Cerebellar cortex (tissue), 1 donor: ENCODE data around the gene GATB.

Experiments used
- DNase-seq: peaks from one replicate; pipeline ENCODE4 v3.0.0-alpha.2; 2015; ENCODE audit warnings: low spot score

GATB gene

GRCh38 chr4:151729731-151730559, 30.9 kb downstream of the GATB start:
- no peak for DNase-seq

- DNase-seq, result no peak
Measured at GRCh38 chr4:151728679-151729078, 32.1 kb downstream of the GATB start.

- DNase-seq, result no peak
Measured at GRCh38 chr4:151728006-151728405, 32.8 kb downstream of the GATB start.

DNA sequence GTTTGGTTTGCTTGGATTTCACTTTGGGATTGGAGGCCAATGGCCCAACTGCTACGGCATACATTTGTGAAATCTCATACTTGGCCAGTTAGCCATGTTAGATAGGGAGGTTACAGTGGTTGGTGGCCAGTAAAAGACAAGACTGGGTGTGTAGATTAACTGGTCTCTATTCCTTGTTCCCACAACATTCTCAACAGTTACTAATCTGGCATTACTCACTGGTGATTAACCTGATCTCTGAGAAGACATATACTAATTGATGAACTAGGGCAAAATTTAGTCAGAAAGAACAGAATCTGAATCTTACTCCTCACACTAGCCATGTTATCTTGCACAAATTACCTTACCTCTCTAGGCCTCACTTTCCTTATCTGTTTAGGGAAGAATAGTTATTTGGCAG, 33.4 kb downstream of the GATB start:
- DNase-seq, result no peak

- no peak for DNase-seq
Measured at GRCh38 chr4:151725087-151725486, 35.7 kb downstream of the GATB start.

- peak; percentile 46 for DNase-seq
Measured at GRCh38 chr4:151721916-151722315, 38.9 kb downstream of the GATB start.

DNA sequence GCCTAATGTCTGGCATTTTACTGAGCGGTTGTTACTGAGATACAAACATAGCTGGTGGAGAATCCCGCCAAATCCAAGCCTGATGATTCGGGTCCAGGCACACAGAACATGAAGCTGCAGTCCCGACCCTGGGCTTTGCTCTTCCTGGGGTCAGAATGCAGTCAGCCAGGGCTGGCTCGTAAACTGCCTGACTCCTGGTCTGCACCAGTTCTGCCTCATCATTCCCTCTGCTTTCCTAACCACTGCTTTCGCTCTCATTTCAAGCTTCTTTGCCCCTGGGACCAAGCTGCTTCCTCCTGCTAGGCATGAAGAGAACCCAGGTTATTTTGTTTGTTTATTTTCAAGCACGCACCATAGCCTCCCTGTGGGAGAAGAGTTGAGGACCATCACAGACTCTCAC, 39.3 kb downstream of the GATB start:
- DNase-seq, result no peak

- no peak for DNase-seq
Measured at GRCh38 chr4:151719956-151720334, 40.9 kb downstream of the GATB start.

GRCh38 chr4:151718984-151719955, 41.5 kb downstream of the GATB start:
- peak; percentile 31 for DNase-seq

DNA sequence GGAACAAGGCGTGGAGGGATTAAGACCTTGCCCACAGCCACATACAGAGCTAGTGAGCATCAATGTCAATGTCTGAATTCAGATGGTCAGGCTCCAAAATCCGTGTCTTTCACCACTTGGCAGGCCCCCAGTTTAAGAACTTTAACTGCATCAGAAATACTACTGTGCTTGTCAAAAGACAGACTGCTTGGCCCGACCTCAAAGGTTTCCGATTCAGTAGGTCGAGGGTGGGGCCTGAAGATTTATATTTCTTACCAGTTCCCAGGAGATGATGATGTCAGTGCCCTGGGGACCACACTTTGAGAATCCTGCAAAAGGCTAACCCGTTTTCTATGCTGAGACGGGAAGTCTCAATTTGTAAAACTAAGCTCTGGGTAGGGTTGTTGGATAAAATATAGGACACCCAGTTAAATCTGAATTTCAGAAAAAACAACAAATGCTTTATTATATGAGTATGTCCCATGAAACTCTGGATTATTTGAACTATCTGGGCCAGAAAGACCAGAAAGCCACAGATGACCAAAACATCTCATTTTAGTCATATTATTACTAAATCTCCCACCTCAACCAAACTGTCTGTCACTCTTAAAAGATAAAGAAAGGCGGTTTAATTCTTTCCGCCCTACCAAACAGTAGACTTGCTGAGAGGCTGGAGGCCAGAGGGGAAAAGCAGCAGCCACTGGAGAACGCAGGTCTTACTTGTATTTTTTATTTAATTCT, 42.7 kb downstream of the GATB start:
- DNase-seq, result no peak

DNA sequence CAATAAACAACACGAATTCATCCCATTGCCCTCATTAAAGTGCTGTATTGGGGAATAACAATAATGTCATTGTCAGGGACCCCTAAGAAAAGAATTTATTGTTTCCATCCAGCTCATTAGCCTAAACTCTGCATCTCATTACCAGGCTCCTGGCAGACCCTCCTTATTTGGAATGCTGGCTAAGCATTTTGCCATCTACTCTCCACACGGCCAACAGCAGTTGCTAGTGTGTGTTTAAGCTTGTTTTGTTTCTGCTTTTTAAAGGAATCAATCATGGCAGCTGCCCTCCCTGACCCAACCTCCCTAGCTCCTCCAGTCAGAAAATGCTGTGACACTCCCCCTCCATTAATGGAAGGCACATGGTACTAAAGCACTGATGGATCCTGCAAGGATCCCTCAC, 43.5 kb downstream of the GATB start:
- no peak for DNase-seq

DNA sequence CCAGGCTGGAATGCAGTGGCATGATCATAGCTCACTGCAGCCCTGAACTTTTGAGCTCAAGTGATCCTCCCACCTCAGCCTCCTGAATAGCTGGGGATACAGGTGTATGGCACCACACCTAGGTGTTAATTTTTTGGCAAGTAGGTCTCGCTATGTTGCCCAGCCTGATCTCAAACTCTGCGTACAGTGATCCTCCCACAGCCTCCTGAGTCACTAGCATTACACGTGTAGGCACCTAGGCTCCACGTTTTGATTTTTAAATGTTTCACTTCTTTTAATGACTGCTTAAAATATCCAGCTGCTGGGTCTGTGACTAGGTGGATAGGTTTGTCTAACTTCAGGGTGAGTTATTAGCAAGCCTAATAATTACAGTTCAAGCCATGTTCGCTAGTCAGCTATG, 44.5 kb downstream of the GATB start:
- no peak for DNase-seq

GRCh38 chr4:151715881-151716280, 44.9 kb downstream of the GATB start:
- DNase-seq, result no peak

DNA sequence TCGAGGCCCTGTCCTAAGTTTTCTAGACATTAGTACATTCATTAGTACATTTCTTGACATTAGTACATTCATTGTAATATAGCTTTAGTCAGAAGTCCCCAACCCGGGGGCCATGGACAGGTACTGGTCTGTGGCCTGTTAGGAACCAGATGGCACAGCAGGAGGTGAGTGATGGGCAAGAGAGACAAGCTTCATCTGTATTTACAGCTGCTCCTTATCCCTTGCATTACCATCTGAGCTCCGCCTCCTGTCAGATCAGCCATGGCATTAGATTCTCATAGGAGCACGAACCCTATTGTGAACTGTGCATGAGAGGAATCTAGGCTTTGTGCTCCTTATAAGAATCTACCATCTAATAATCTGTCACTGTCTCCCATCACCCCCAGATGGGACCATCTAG, 48.0 kb downstream of the GATB start:
- DNase-seq, result no peak

DNA sequence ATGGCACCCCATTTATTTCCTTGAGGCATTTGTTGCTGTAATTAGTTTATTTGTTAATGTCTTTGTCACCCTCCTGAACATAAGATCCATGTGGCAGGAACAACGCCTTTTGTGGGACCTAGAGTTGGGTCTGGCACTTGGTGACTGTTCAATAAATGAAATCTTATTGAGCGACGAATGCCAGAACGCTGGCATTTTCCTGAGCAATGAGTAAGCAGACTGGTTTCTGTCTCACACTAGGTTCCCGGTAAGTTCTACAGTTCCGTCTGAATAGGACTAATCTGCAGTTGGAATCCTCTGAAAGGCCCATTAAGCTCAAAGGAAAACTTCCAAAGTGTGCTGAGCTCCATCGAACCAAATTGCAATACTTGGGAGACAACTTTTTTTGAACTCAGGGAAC, 49.2 kb downstream of the GATB start:
- no peak for DNase-seq

DNA sequence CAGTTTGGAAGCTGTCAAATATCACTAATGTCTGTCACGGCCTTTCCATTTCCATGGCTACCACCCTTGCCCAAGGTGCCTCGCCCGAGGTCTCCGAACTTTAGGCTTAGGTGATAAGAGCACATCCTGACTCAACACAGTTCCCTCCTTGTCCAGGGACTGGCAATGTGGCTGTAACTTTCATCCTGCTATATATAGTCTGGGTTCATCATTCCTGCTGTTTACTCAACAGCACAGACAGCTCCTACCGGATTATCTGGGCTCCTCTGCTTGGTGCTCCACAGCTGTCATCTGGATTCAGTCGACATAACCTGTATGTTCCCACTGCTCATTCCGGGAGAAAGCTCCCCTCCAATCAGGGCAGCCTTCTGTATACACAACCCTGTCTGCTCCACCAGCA, 51.2 kb downstream of the GATB start:
- no peak for DNase-seq

DNA sequence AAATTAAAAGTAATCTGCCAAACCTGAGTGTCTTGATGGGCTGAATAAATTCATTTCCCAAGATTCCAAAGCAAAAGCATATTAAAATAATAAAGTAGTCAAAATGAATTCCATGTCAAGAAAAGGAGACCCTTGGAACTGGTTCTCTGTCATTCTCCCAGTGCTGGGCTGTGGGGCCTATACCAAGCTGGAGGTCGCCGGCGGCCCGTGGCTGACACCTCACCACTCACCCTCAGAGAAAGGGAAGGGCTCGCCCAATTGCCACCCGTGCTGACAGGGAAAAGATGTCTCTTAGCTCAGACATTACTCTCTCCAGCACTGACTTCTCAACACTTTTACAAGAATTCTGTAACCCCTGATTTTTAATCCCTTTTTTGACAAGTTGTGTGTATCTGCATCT, 51.7 kb downstream of the GATB start:
- DNase-seq, result no peak

DNA sequence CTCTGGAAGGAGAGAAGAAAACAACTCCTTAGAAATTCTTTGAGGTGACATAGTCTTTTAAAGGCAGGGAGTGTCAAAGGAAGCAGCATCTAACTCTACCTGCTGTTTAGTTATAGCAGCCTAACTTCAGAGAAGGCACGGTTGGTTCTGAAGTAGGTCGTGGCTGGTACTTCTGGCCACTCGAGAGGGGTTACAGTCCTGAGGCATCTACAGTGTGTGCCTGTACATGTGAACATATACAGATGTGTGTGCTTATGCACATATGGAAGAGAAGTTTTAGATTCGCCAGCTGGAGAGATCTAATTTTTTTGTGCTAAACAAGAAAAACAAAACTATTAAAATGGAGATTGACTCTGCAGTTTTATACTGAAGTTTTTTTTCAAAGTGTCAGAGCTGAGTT, 52.7 kb downstream of the GATB start:
- no peak for DNase-seq

GRCh38 chr4:151703401-151703800, 57.4 kb downstream of the GATB start:
- DNase-seq, result no peak

GRCh38 chr4:151702256-151702655, 58.6 kb downstream of the GATB start:
- no peak for DNase-seq

DNA sequence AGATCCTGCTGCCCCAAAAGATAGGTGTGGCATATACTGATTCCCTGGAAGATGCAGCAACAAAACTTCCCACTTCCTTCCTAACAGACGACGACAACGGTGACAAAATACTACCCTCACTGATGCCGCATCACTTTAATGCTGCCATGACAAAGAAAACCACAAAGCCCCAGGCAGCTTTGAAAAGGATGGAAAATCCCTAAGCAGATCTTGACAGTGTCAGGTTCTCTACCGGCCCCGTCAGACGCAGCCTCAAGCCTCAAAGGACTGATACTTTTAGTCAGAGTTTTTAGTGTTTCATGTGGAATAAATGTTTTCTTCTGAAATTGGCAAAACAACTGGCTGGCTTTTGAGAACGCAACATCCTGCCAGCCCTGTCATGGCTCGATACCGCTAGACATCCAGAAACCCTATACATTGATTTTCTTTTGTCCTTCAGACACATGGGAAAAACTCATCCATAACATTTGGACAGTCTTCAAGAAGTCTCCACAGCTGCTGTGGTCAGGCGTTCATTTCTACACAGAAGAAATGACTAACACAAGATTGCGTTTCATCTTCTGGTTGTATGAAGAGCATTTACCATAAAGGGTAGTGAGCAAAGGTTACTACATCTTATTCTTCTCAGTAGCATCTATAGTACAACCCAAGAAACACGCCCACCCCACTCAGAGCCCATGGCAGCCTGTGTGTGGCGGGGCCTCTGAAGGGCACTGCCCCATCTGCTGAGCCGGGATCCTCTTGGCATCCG, 60.1 kb downstream of the GATB start:
- DNase-seq, result no peak

- no peak for DNase-seq
Measured at GRCh38 chr4:151698213-151698612, 62.6 kb downstream of the GATB start.
